Stimulated activated CD8-positive, alpha-beta memory T cell treated with anti-CD3 and anti-CD28 coated beads, Interleukin-12 subunit alpha, Interleukin-12 subunit beta, amount 100 ng/mL, for 24 hours (primary cell): ENCODE data around the gene SLC26A1.

Experiments used
- DNase-seq: peaks from one replicate; pipeline ENCODE4 v3.0.0-alpha.2; 2020; ENCODE audit errors: extremely low read depth

SLC26A1 gene

DNA sequence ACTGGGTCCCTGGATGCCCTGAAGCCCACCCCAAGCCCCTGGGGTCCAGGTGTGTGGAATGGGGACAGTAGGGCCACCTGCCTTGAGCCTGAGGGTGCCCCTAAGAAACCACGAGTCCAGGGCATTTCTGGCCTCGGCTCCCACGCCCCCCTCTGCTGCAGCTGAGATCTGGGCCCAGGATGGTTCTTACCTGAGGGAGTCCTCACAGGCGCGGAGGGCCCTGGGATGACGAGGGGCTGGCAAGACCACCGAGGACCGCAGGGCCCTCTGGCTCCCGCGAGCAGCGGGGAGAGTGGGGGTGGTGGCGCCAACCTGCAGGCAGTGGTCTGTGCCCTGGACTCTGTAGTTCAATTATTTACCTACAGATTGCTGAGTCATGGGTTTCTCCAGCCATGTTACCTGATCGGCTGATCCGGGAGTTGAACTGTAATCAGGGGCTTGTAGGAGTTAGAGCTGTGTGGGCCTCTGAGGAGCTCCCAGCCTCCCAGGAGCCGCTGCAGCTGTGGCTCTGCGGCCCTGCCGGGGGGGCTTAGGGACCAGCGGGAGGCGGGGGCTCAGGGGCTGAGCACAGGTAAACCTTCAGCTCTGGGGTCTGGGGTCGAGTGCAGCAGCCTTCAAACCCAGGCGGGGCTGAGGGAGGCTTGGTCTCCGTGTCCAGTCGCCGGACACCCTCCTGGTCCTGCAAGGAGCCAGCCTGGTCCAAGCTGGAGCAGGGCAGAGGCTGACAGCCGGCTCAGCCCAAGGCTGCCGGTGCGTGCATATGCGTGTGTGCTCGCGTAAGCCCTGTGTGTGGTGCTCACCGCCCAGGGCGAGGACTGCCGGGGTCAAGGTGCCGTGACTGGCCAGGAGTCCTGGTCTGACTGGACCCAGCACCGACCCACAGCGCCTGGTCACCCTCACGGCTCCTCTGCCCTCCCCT, at the start of gene SLC26A1:
Gene SLC26A1, minus strand, starts transcription at position 294 of the 919 bp plus-strand sequence. CDS start 1,701 bp downstream, outside the sequence.
- no peak for DNase-seq

DNA sequence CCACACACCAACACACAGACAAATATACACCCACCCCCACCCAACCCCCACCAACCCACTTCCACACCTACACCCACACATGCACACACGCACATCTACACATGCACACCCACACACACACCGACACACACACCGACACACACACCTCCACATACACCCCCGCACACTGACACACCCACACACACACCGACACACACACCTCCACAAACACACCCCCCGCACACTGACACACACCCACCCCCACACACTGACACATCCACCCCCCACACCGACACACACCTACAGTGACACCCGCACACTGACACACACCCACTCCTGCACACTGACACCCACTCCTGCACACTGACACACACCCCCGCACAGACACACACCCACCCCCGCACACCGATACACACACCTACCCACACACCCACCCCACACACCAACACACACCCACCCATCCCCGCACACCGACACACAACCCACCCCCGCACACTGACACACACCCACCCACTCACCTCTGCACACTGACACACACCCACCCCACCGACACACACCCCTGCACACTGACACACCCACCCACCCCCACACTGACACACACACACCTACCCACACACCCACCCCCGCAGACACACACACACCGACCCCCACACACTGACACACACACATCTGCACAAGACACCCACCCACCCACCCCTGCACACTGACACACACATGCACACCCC, 49.3 kb upstream of the SLC26A1 start:
- no peak for DNase-seq

GRCh38 chr4:1041936-1042330, 48.7 kb upstream of the SLC26A1 start:
- DNase-seq: no peak

- no peak for DNase-seq
These were observed 48.1 kb upstream of the SLC26A1 start for GRCh38 chr4:1041147-1041935.

- no peak for DNase-seq
These were observed 47.3 kb upstream of the SLC26A1 start for GRCh38 chr4:1040344-1041146.

GRCh38 chr4:1039493-1040343, 46.5 kb upstream of the SLC26A1 start:
- no peak for DNase-seq

DNA sequence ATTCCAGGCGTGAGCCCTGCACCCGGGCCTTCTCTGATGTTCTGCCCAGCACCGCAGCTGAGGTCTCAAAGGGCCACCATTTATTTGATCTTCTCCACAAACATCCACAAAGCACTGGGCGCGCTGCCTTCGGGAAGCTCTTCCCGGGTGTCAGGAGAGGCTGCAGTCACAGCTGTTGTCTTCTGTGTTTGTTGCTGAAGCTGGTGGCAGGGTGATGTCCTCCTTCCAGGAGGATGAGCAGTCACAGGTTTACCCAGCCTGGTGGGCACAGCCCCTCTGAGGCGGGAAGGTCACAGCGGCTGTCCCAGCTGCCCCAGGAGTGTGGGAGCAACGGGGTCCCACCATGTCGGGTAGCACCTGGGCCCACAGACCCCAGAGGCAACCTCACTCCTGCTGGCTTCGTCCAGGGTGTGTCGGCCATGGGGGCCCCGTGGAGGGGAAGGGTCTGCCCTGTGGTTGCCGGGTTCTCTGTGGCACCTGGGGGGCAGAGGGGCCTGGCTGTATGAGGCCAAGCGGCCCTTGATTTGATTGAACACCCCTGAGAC, 45.8 kb upstream of the SLC26A1 start:
- no peak for DNase-seq

- no peak for DNase-seq
These were observed 44.0 kb upstream of the SLC26A1 start for GRCh38 chr4:1036976-1037810.

GRCh38 chr4:1036095-1036494, 42.9 kb upstream of the SLC26A1 start:
- no peak for DNase-seq

- no peak for DNase-seq
These were observed 42.3 kb upstream of the SLC26A1 start for GRCh38 chr4:1035510-1035909.

DNA sequence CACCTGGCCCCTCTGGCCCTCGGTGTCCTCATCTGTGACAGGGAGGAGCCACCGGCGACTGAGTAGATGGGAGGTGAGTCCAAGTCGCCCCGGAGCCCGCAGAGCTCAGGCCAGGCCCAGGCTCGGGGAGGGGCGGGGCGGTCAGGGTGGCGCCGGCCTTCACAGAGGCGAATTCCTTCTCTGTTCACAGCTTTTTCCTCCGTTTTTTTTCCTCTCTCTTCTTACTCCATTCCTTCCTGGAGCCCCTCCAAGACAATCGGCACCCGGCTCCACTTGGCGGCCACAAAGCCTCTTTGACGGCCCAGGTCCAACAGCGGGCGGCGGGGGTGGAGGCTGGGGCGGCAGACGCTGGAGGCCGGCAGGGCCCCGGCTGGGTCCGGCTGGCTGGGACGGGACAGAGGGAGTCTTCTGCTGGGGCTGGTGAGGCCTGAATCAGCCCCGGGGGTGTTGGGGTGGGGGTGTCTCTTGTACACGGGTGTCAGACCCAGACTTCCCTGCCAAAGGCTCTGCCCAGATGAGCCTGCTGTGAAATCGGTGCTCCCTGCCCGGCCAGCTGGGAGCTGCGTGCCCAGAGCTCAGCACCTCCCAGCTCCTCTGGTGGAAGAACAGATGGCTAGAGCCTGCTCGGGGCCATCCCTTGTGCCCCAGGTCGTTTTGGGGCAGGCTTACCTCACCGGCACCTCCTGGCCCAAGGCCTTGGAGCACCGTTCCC, 40.8 kb upstream of the SLC26A1 start:
- no peak for DNase-seq

DNA sequence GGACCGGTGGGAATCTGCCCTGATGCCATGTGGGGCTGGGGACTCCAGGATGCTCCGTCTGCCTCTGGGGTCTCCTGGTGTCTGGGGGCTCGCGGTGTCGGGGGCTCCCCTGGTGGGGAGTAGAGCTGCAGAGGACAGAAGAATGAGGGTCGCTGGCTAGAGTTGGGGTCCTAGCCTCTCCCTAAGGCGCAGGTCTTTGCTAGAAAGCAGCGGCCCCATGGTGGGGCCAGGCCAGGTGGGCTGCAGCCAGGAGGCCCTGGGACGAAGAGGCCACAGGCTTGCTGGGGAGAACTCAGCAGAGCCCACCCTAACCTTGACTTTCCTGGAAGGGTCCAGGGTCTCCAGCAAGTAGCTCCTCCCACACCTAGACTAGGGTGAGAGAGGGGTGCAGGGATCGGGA, 39.7 kb upstream of the SLC26A1 start:
- DNase-seq: no peak

GRCh38 chr4:1031956-1032795, 39.0 kb upstream of the SLC26A1 start:
- DNase-seq: no peak

DNA sequence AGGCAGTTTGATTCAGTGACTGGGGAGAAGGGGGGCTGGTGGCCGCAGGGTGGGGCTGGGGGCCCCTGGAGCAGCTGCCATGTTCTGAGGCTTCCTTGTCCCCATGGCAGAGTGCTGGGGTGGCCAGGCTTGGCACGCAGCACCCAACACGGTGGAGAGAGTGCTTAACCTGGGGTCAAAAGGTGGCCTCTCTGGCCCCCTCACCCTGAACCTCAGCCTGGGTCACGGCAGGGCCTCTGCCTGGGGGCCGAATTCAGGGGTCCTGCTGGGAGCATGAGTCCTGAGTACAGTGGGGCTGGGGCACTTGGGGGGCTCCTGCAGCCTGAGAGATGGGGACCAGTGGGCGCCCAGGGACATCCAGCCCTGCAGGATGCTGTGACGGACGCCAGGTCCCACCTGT, 38.1 kb upstream of the SLC26A1 start:
- no peak for DNase-seq

DNA sequence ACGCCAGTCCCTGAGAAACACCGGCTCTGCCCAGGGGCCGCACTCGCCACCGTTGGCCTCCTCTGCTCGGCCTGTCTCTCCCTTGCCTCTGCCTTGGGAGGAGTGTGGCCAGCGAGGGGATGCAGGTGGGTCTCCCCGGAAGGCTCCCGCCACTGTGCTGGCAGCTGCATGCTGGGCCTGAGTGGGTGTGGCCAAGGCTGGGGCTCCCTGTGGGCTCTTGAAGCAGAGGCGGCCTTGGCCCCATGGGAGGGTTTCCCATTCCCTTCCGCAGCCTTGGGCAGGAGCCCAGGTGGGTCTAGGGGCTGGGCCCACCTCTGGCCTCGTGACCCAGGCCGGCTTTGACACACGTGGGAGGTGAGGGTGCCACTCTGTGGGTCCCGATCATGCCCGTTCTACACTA, 37.4 kb upstream of the SLC26A1 start:
- no peak for DNase-seq

GRCh38 chr4:1030031-1030430, 36.8 kb upstream of the SLC26A1 start:
- DNase-seq: no peak

GRCh38 chr4:1029529-1029928, 36.3 kb upstream of the SLC26A1 start:
- DNase-seq: no peak
